Colonic mucosa (tissue), 4 donors: ENCODE measurements around the gene SYAP1. TPM values are rescaled to one million over a fixed set of nuclear protein-coding genes. Genes with fewer than 3 reads are reported as not detected.

ENCODE experiments used
- DNase-seq: peaks from one replicate; pipeline ENCODE4 v3.0.0-alpha.2; 2020
- H3K27ac ChIP-seq: fragments of 200-600 bp; one replicate; pipeline ENCODE4 v1.8.0; 2021
- H3K27me3 ChIP-seq: fragments of 200-600 bp; one replicate; pipeline ENCODE4 v1.8.0; 2021
- H3K36me3 ChIP-seq: fragments of 200-600 bp; one replicate; pipeline ENCODE4 v1.8.0; 2021
- H3K4me1 ChIP-seq: fragments of 200-600 bp; one replicate; pipeline ENCODE4 v1.8.0; 2021; ENCODE audit warnings: mild to moderate bottlenecking
- H3K4me3 ChIP-seq: fragments of 200-600 bp; one replicate; pipeline ENCODE4 v1.8.0; 2021
- H3K9ac ChIP-seq, 2 donors: one replicate each; pipeline ENCODE4 v1.7.0; 2013; ENCODE audit warnings: control low read depth in 2 of 2, low read depth in 2 of 2, low read length in 2 of 2
- H3K9me3 ChIP-seq: fragments of 200-600 bp; one replicate; pipeline ENCODE4 v1.8.0; 2021
- intact Hi-C: fragments of 100-400 bp; cut with DNase I; formaldehyde crosslinking; loops from one replicate; pipeline ENCODE4 v1.14.1; 2022
- total RNA-seq, 2 donors: library from RNA; stranded (reverse); fragmentation: NEBNext Ultra II Directional in 1 of 2; extraction: Animal tissue kit (Norgen Biotek cat#: 25700) in 1 of 2; gene quantifications; one replicate each; pipeline ENCODE4 v1.2.1, GENCODE V29; 2021
- TF ChIP-seq, protein P1 (sequence below): fragments of 200-600 bp; IDR thresholded peaks from one replicate; pipeline ENCODE4 v1.8.0; 2022; ENCODE audit warnings: antibody characterized with exemption, mild to moderate bottlenecking
- donor health status: healthy.
- donor health status: DM: no; HTN: no; CAD: no.
- donor health status: DM: no; HTN: no; CAD: no.

Gene SYAP1
- total RNA-seq, 2 donors from 2014 or later = 45.8 to 63.5 TPM

DNA sequence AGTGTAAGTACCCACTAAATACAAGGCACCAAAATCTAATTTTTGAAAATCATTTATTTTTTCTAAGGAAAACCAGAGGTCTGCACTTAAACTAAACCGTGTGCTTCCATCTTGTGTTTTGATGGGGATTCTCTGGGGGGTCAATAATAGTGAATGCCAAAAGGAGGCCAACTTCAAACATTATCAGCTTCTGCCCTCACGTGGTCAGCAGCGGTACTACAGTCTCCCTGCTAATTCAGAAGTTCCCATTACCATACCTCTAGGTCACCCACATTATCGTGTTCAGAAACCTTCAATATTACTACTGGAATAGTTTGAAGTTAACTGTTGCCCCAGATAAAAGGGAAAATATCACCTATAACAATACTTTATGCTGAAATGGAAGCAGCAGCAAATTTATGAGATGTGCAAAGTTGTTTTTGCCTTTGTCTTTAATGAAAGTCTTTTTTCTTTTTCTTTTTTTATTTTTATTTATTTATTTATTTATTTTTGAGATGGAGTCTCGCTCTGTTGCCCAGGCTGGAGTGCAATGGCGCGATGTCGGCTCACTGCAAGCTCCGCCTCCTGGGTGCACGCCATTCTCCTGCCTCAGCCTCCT lies 24.2 kb upstream of the SYAP1 start:
- H3K27me3 ChIP-seq = no peaks in the 10 kb centered on the region
- intact Hi-C loops = no loop called here
- no peaks in the 10 kb centered on the region for H3K9me3 ChIP-seq
- TF ChIP-seq, protein P1, sequence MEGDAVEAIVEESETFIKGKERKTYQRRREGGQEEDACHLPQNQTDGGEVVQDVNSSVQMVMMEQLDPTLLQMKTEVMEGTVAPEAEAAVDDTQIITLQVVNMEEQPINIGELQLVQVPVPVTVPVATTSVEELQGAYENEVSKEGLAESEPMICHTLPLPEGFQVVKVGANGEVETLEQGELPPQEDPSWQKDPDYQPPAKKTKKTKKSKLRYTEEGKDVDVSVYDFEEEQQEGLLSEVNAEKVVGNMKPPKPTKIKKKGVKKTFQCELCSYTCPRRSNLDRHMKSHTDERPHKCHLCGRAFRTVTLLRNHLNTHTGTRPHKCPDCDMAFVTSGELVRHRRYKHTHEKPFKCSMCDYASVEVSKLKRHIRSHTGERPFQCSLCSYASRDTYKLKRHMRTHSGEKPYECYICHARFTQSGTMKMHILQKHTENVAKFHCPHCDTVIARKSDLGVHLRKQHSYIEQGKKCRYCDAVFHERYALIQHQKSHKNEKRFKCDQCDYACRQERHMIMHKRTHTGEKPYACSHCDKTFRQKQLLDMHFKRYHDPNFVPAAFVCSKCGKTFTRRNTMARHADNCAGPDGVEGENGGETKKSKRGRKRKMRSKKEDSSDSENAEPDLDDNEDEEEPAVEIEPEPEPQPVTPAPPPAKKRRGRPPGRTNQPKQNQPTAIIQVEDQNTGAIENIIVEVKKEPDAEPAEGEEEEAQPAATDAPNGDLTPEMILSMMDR = peak; percentile 92
- H3K9ac ChIP-seq = no peak overlapping the region
- H3K4me1 ChIP-seq = no peaks in the 10 kb centered on the region
- DNase-seq = peak; percentile 70
- no peak overlapping the region for H3K27ac ChIP-seq
- H3K4me3 ChIP-seq = no peak overlapping the region
- no peaks in the 10 kb centered on the region for H3K36me3 ChIP-seq

DNA sequence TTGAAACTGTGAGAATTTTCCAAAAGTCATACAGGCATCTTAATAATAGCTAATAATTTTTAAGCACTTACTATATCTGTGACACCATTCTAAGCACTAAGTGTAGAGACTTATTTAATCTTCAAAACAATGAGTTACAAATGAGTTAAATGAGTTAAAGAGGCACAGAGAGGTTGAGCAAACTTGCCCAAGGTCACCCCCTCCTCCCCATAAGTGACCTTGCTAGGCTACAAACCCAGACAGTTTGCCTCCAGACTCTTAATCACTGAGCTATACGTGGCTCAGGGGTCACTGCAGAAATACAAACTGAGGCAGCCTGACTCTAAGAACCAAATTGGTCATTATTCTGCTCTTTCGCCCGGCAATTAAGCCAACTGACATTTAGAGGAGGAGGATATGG lies 22.5 kb upstream of the SYAP1 start:
- no peaks in the 10 kb centered on the region for H3K27me3 ChIP-seq
- no peaks in the 10 kb centered on the region for H3K9me3 ChIP-seq
- H3K36me3 ChIP-seq = no peaks in the 10 kb centered on the region
- H3K4me1 ChIP-seq = no peaks in the 10 kb centered on the region
- no peak overlapping the region for H3K4me3 ChIP-seq
- no peak for DNase-seq
- no peak overlapping the region for H3K9ac ChIP-seq
- TF ChIP-seq, protein P1 = no peak
- intact Hi-C loops = no loop called here
- H3K27ac ChIP-seq = no peak overlapping the region

GRCh38 chrX:16699389-16699788 lies 20.0 kb upstream of the SYAP1 start:
- H3K4me3 ChIP-seq = no peak overlapping the region
- H3K9ac ChIP-seq = no peak overlapping the region
- no peaks in the 10 kb centered on the region for H3K36me3 ChIP-seq
- H3K27ac ChIP-seq = no peak overlapping the region
- no peaks in the 10 kb centered on the region for H3K4me1 ChIP-seq
- H3K27me3 ChIP-seq = no peaks in the 10 kb centered on the region
- H3K9me3 ChIP-seq = no peaks in the 10 kb centered on the region
- DNase-seq = no peak
- intact Hi-C loops = no loop called here
- TF ChIP-seq, protein P1 = no peak

GRCh38 chrX:16700734-16701133 lies 18.7 kb upstream of the SYAP1 start:
- Histone ChIP-seq H3K27me3 (no peaks in the 10 kb centered on the region), H3K4me1 (no peaks in the 10 kb centered on the region), H3K4me3 (no peak overlapping the region), H3K9me3 (no peaks in the 10 kb centered on the region), H3K9ac (no peak overlapping the region), H3K36me3 (no peaks in the 10 kb centered on the region), H3K27ac (no peak overlapping the region)
- intact Hi-C loops = no loop called here
- TF ChIP-seq, protein P1 = no peak
- no peak for DNase-seq

GRCh38 chrX:16702700-16703599 lies 16.5 kb upstream of the SYAP1 start:
- Histone ChIP-seq H3K9me3 (no peaks in the 10 kb centered on the region), H3K27me3 (no peaks in the 10 kb centered on the region), H3K9ac (no peak overlapping the region), H3K4me3 (no peak overlapping the region), H3K4me1 (no peaks in the 10 kb centered on the region), H3K27ac (no peak overlapping the region), H3K36me3 (no peaks in the 10 kb centered on the region)
- TF ChIP-seq, protein P1 = no peak
- no peak for DNase-seq
- intact Hi-C loops = no loop called here
